ENCODE measurements around the gene STARD10.

Gene STARD10

DNA sequence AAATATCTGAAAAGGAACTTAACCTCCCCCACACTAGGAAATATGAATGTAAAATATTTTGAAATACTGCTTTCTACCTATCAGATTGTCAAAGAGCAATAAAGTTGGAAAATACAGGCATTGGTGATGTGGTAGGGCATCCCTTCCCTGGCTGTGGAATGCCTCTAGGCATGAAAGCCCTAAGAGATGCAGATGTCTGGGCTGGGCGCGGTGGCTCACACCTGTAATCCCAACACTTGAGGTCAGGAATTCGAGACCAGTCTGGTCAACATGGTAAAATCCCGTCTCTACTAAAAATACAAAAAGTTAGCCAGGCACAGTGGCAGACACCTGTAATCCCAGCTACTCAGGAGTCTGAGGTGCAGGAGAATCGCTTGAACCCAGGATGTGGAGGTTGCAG lies 63.6 kb downstream of the STARD10 start:
- no peak for DNase-seq (ENCODE audit: extremely low read depth, low read depth)
- TF ChIP-seq, protein P1, sequence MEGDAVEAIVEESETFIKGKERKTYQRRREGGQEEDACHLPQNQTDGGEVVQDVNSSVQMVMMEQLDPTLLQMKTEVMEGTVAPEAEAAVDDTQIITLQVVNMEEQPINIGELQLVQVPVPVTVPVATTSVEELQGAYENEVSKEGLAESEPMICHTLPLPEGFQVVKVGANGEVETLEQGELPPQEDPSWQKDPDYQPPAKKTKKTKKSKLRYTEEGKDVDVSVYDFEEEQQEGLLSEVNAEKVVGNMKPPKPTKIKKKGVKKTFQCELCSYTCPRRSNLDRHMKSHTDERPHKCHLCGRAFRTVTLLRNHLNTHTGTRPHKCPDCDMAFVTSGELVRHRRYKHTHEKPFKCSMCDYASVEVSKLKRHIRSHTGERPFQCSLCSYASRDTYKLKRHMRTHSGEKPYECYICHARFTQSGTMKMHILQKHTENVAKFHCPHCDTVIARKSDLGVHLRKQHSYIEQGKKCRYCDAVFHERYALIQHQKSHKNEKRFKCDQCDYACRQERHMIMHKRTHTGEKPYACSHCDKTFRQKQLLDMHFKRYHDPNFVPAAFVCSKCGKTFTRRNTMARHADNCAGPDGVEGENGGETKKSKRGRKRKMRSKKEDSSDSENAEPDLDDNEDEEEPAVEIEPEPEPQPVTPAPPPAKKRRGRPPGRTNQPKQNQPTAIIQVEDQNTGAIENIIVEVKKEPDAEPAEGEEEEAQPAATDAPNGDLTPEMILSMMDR (IDR thresholded peaks at IDR 0.05; ENCODE audit: low read depth, low read length, missing control alignments) = no peak
- no peak overlapping the region for H3K4me3 ChIP-seq (replicated peaks; ENCODE audit: low read depth, low read length)

DNA sequence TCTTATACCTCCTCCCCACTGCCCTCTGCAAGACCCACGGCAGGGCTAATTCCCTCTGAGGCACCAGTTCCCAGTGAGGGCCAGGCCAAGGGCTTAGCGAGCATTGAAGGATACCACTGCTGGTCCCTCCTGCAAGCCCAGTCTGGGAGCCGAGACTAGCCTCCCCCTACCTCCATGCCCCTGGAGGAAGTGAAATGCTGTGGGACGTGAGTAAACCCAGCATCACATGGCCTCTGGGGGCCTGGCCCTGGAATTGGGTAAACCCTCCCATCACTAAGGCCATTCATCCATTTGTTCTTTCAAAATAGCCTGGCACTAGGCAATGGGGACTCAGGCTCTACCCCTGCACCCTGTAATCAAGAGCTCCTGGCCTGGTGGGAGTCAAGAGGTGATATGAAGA lies 66.3 kb downstream of the STARD10 start:
- no peak for DNase-seq (ENCODE audit: extremely low read depth, low read depth)
- H3K4me3 ChIP-seq (replicated peaks; ENCODE audit: low read depth, low read length) = no peak overlapping the region
- TF ChIP-seq, protein P1 (IDR thresholded peaks at IDR 0.05; ENCODE audit: low read depth, low read length, missing control alignments) = no peak

DNA sequence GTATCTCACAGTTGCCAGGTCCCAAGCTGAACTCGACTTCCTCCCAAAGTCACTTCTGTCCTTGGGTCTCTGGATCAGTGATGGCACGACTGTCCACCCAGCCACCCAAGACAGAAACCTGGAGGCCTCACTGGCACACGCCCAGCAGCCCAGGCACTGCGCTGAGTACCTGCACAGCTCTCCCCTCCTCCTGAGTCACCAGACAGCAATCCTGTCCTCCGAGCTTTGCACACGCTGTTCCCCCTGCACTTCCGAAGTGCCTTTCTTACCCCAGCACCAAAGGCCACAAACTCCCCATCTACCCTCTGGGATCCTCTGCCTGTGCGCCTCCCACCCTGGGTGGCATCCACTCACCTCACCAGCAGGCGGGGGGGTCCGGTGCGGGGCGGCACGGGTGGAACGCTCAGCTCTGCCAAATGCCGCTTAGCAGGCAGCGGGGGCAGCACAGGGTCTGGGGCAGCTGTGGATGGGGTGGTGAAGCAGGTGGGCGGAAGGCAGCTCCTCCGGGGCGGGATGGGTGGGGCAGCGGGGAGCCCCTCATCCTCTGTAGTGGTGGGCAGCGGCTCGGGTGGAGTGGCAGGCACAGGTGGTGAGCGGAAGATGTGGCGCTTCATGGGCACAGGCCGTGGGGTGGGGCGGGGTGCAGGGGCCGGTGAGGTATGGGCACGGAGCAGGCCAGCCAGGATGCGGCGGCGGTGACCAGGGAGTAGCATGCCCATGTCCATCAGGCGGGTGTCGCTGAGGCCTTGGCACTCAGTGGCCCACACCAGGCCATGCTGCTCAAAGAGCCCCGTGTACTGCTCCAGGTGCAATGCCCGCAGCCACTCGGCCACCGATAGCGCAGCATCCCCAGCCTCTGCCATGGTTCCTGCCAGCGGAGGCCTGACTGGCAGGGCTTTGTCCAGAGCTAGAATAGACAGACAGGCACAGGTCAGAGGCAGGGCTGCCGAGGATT lies 67.3 kb downstream of the STARD10 start:
- no peak overlapping the region for H3K4me3 ChIP-seq (replicated peaks; ENCODE audit: low read depth, low read length)
- TF ChIP-seq, protein P1 (IDR thresholded peaks at IDR 0.05; ENCODE audit: low read depth, low read length, missing control alignments) = no peak

DNA sequence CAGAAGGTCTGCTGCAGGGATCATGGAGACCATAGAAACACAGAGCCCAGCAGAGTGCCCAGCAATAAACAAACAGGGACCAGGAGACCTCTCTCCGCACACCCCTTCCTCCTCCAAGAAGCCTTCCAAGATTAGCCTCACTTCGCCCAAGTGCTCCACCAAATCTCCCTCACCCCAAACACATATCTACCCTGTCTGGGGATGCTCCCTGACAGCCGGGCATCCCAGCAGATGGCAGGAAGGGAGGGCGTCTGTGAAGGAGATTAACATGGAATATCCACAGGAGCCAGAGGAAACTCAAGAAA lies 68.2 kb downstream of the STARD10 start:
- TF ChIP-seq, protein P1 (IDR thresholded peaks at IDR 0.05; ENCODE audit: low read depth, low read length, missing control alignments) = no peak
- no peak for DNase-seq (ENCODE audit: extremely low read depth, low read depth)
- no peak overlapping the region for H3K4me3 ChIP-seq (replicated peaks; ENCODE audit: low read depth, low read length)

More for the DNA sequence above, 67.3 kb downstream of the STARD10 start:
- no peak for DNase-seq (ENCODE audit: extremely low read depth, low read depth)

DNA sequence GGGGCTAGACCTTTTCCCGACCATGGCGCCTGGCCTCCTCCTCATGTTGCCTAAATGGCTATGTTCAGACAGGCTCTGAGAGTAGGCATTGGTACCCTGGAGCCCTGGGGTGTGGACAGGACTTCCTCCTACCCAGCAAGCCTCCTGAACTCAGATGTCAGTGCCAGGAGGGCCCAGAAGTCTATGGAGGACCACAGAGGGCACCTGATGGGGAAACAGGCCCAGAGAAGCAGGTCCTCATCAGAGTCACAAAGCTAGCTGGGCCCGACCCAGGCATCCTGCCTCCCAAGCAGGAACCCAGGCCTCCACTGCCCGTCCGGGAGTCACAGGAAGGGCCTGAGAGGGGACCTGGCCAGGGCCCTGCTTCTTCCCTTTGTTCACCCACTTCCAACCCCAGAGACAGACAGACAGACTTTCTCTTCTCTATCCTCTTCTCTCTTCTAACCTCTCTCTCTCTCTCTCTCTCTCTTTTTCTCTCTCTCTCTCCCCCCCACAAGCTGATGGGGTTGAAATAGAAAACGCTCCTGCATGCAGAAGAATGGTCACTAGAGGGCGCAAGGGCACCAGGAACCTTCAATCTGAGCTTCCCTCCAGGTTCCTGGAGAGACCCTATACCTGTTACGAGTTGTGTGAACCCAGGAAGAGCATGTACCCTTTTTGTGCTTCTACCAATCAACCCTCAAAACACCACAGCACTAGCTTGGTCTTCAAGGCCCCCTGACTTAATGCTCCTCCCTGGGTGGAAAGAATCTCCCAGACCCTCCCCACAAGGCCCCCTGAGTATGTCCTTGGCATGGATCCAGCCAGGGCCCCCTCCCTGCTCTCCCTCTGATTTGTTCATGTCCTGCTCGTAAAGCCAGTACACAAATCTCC lies 68.8 kb downstream of the STARD10 start:
- H3K4me3 ChIP-seq (replicated peaks; ENCODE audit: low read depth, low read length) = no peak overlapping the region
- TF ChIP-seq, protein P1 (IDR thresholded peaks at IDR 0.05; ENCODE audit: low read depth, low read length, missing control alignments) = peak; percentile 90
- peak; percentile 65 for DNase-seq (ENCODE audit: extremely low read depth, low read depth)

DNA sequence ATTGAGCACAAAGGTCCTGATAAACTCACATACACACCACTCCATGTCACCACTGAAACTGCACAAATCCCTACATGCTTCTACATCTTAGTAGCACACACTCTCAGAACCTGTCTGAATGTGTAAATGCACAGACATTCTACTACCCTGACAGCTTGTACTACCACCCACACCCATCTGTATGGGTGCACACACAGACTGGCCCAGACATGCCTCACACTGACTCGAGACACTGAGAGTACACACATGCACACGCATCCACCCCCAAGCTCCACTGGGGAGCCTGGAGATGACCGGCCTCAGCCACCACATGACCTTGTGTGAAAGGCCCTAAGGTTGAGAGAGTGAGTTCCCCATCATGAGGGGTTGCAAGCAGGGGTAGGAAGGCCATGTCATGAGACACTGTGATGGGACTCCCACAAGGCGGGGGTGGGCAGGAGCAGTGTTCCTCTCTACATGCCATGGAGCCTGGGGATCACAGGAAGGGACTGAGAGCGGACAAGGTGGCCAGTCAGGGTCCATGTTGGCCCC lies 69.8 kb downstream of the STARD10 start:
- DNase-seq (ENCODE audit: extremely low read depth, low read depth) = no peak
- TF ChIP-seq, protein P1 (IDR thresholded peaks at IDR 0.05; ENCODE audit: low read depth, low read length, missing control alignments) = no peak
- H3K4me3 ChIP-seq (replicated peaks; ENCODE audit: low read depth, low read length) = no peak overlapping the region

Measured in HFF-Myc (cell line).